Neutrophil (primary cell): Measurements from ENCODE around the gene ASIC4.

ENCODE experiments used
- H3K27ac ChIP-seq: fragments of 200-600 bp; sonication (generic); 2 replicates; pipeline ENCODE4 v1.5.1; 2016; ENCODE audit warnings: mild to moderate bottlenecking, moderate library complexity
- H3K27me3 ChIP-seq: fragments of 200-600 bp; sonication (generic); 2 replicates; pipeline ENCODE4 v1.6.0; 2016; ENCODE audit warnings: mild to moderate bottlenecking
- H3K36me3 ChIP-seq: fragments of 200-600 bp; sonication (generic); 2 replicates; pipeline ENCODE4 v1.5.1; 2017
- H3K4me1 ChIP-seq, 2 experiments: fragments of 200-600 bp in 1 of 2; sonication (generic) in 1 of 2; 1 replicate in 1 of 2; 2 replicates in 1 of 2; pipeline versions ENCODE4 v1.5.1 to v1.6.1; 2013 to 2016; ENCODE audit warnings: low read depth in 1 of 2, low read length in 1 of 2, mild to moderate bottlenecking in 1 of 2, moderate library complexity in 1 of 2; ENCODE audit not compliant: control insufficient read depth in 1 of 2, insufficient read depth in 1 of 2
- H3K4me3 ChIP-seq, 2 experiments: fragments of 200-600 bp in 1 of 2; sonication (generic) in 1 of 2; 1 replicate in 1 of 2; 2 replicates in 1 of 2; pipeline ENCODE4 v1.5.1; 2013 to 2016; ENCODE audit warnings: low read depth in 1 of 2, low read length in 1 of 2, mild to moderate bottlenecking in 1 of 2, moderate library complexity in 1 of 2
- H3K9me3 ChIP-seq: fragments of 200-600 bp; sonication (generic); 2 replicates; pipeline ENCODE4 v1.5.1; 2016
- TF ChIP-seq, protein P1 (sequence below): fragments of 200-600 bp; sonication (generic); IDR thresholded peaks from 2 replicates; pipeline ENCODE4 v1.5.1; 2016; ENCODE audit warnings: antibody characterized with exemption

The ASIC4 gene

DNA sequence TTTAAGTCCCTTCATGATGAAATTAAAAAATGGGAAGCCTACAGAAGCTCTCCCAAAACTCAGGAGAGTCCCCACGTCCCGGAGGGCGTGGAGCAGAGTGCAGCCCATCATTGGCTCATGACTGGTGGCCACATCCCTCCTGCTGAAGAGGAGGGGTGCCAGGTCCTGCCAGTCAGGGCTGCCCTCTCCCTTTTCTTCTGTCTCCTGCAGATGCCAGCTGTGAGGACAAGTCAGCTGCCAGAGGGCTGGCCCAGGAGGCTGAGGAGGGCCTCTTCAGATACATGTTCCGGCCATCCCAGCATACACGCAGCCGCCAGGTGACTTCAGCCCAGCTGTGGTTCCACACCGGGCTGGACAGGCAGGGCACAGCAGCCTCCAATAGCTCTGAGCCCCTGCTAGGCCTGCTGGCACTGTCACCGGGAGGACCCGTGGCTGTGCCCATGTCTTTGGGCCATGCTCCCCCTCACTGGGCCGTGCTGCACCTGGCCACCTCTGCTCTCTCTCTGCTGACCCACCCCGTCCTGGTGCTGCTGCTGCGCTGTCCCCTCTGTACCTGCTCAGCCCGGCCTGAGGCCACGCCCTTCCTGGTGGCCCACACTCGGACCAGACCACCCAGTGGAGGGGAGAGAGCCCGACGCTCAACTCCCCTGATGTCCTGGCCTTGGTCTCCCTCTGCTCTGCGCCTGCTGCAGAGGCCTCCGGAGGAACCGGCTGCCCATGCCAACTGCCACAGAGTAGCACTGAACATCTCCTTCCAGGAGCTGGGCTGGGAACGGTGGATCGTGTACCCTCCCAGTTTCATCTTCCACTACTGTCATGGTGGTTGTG is 60.4 kb downstream of the ASIC4 start:
- Histone ChIP-seq H3K4me1 (peaks cover 0 to 10% of the 10 kb centered on the region in 2 experiments), H3K9me3 (no peaks in the 10 kb centered on the region), H3K36me3 (no peaks in the 10 kb centered on the region), H3K27ac (no peak overlapping the region), H3K27me3 (peaks cover 75% of the 10 kb centered on the region), H3K4me3 (no peak overlapping the region)
- TF ChIP-seq, protein P1, sequence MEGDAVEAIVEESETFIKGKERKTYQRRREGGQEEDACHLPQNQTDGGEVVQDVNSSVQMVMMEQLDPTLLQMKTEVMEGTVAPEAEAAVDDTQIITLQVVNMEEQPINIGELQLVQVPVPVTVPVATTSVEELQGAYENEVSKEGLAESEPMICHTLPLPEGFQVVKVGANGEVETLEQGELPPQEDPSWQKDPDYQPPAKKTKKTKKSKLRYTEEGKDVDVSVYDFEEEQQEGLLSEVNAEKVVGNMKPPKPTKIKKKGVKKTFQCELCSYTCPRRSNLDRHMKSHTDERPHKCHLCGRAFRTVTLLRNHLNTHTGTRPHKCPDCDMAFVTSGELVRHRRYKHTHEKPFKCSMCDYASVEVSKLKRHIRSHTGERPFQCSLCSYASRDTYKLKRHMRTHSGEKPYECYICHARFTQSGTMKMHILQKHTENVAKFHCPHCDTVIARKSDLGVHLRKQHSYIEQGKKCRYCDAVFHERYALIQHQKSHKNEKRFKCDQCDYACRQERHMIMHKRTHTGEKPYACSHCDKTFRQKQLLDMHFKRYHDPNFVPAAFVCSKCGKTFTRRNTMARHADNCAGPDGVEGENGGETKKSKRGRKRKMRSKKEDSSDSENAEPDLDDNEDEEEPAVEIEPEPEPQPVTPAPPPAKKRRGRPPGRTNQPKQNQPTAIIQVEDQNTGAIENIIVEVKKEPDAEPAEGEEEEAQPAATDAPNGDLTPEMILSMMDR: no peak

DNA sequence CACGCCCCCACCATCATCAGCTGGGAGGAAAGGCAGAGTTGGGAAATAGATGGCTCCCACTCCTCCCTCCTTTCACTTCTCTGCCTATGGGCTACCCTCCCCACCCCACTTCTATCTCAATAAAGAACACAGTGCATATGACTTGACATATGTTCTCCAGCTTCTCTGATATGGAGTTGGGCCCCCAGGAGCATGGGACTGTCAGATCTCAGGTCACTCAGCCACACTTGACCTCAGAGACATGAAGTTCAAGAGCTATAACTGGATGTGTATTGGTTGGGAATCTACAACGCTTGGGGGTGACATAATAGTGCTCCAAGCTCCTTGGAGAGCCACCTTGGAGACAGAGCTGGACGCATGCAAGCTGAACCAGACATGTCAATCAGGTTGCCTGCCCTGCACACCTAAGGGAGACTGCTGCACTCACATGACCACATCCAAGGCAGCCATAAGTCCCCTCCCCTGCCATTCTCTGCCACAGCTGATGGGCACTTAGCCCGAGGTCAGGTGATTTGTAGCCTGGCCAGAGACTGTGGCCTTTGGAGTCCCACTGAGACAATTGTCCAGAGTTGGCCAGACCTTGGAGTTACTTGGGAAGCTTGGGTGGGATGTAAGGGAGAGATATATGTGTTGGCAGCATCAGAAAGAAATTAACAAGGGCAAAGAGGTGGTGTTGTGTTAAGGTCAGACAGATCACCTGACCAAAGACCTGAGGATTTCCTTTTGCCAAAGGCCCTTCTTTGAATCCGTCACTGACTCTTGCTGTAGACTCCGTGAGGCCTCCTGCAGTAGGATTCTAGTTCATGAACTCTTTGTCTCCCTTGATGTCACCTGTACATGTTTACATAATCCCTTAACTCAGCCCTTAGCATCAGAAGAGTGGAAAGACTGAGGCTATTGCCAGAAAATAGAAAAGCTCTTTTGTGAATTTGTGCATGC is 61.6 kb downstream of the ASIC4 start:
- TF ChIP-seq, protein P1: no peak
- H3K27me3 ChIP-seq: peaks cover 64% of the 10 kb centered on the region
- no peaks in the 10 kb centered on the region for H3K9me3 ChIP-seq
- H3K4me3 ChIP-seq: no peak overlapping the region
- no peaks in the 10 kb centered on the region for H3K36me3 ChIP-seq
- no peak overlapping the region for H3K27ac ChIP-seq
- H3K4me1 ChIP-seq: peaks cover 0 to 7% of the 10 kb centered on the region in 2 experiments

DNA sequence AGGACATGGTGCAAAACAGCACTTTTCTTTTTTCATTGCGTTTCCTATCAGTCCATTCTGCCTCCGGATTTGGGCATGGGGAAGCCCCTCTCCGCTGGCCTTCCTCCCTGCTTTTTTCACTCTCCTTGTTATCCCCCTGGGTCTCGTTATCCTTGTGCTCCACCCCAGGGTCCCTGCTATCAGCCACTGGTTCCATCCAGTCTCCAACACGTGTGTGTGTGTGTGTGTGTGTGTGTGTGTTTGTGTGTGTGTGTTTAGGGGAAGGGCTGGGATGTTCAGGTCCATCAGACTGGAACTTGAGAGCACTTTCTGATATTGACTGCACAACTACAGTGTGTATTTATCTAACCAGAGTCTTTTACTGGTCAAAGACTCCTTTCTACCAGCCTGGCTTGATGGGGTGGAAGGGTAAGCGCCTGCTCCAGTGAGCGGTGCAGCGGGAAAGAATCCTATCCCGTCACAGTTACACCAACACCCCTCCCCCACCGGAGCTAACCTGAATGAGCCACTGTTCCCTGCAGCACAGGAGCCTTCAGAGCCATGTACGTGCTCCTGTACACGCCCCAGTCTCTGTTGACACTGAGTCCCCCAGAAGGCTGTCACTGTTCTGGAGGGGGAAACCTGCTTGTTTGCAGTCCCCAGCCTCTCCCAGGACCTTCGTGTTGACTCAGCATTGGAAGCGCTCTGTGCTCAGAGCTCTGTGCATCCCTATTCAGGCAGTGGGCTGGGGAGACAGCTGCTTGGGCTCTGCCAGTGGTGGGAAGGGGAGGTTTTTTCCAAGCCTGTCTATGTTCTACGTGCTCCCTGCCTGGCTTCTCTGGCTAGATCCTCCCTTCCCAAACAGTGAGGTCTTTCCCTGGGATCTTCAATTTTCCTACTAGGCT is 62.5 kb downstream of the ASIC4 start:
- Histone ChIP-seq H3K27ac (no peak overlapping the region), H3K9me3 (no peaks in the 10 kb centered on the region), H3K36me3 (no peaks in the 10 kb centered on the region), H3K27me3 (peaks cover 54% of the 10 kb centered on the region), H3K4me1 (no peaks in the 10 kb centered on the region), H3K4me3 (no peak overlapping the region)
- TF ChIP-seq, protein P1: no peak

DNA sequence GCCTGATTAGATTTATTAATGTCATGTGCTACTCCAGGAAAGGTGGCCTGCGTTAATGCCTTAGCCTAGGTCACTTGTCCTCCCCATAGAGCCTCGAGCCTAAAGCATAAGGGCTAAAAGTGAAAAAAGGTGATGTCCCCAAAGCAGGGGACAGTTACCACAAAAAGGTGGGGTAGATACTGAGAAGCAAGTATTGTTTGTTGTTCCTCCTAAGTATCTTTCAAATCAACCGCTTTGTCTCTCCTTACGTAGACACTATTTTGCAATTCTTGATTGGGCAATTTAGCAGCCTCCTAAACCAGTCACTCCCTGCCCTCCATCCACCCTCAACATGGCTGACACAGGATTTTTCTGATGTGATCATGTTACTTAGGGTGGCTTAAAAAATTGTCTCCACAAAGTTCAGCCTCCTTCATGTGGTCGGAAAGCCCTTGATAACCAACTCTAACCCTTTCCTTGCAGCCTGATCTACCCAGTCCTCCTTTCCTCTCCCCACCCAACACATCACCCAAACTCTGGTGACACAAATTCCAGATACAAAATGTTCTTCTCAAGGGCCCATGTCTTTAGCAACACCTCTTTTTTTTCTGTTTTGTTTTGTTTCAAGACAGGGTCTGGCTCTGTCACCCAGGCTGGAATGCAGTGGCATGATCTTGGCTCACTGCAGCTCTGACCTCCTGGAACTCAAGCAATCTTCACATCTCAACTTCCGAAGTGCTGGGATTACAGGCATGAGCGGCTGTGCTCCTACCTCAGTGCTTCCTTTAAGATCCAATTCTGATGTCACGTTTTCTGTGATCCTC is 64.7 kb downstream of the ASIC4 start:
- H3K27me3 ChIP-seq: peaks cover 32% of the 10 kb centered on the region
- TF ChIP-seq, protein P1: no peak
- no peaks in the 10 kb centered on the region for H3K9me3 ChIP-seq

More for the DNA sequence above, 64.7 kb downstream of the ASIC4 start:
- H3K4me1 ChIP-seq: no peaks in the 10 kb centered on the region
- H3K27ac ChIP-seq: no peak overlapping the region
- no peak overlapping the region for H3K4me3 ChIP-seq
- H3K36me3 ChIP-seq: no peaks in the 10 kb centered on the region
